Activated T-helper 1 cell treated with anti-CD3 and anti-CD28 coated beads, Interleukin-12 subunit alpha, Interleukin-12 subunit beta, Interleukin-2, Interleukin-4 antibody, amounts not matched to agents 30 ng/mL and 10 ng/mL and 1 ng/mL, durations not matched to agents 14 hours and 24 hours and 36 hours (primary cell): Measurements from ENCODE around the gene GFOD1. TPM values are rescaled to one million over a fixed set of nuclear protein-coding genes. Genes with fewer than 3 reads are reported as not detected.

Experiments used
- DNase-seq: peaks from one replicate; pipeline ENCODE4 v3.0.0; 2021; ENCODE audit warnings: low spot score
- H3K27ac Mint-ChIP-seq: one replicate; pipeline ENCODE4 v1.8.0; 2021; ENCODE audit warnings: mild to moderate bottlenecking, mixed read lengths
- H3K27me3 Mint-ChIP-seq: one replicate; pipeline ENCODE4 v1.8.0; 2022; ENCODE audit warnings: mild to moderate bottlenecking, moderate library complexity, mixed read lengths; ENCODE audit not compliant: insufficient read depth
- H3K36me3 Mint-ChIP-seq: one replicate; pipeline ENCODE4 v1.8.0; 2021; ENCODE audit warnings: low read depth, mixed read lengths
- H3K4me1 Mint-ChIP-seq: one replicate; pipeline ENCODE4 v1.8.0; 2021; ENCODE audit warnings: low read depth, mixed read lengths
- H3K4me3 Mint-ChIP-seq: one replicate; pipeline ENCODE4 v1.8.0; 2021; ENCODE audit warnings: mild to moderate bottlenecking, moderate library complexity, mixed read lengths
- H3K9me3 Mint-ChIP-seq: one replicate; pipeline ENCODE4 v1.8.0; 2021; ENCODE audit warnings: mixed read lengths
- intact Hi-C: fragments of 100-400 bp; cut with micrococcal nuclease; formaldehyde crosslinking; loops from one replicate; pipeline ENCODE4 v1.15.1; 2024
- total RNA-seq: library from RNA; stranded (reverse); gene quantifications from 2 replicates; pipeline ENCODE4 v1.2.3, GENCODE V29; 2022

The GFOD1 gene
- total RNA-seq, 1 donor from 2014 or later = 13.6 TPM

DNA sequence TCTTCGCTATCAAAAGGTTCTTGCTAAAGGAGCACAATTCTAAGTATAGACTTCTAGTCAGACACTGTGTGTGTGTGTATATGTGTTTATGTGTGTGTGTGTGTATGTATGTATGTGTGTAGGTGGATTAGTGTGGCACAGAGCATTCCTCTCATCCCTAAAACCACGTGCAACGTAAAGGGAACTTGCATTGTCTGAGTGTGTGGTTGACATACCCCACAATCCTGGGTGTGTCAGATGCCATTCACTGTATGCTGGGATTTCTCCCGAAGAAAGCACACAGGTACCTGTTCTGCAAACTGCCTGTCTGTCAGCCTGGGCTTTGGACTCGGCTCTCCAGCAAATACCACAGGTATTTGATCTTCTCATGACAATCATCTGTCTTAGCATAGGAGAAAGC is 116.8 kb downstream of the GFOD1 start:
- intact Hi-C loops = no loop called here
- no peaks in the 10 kb centered on the region for H3K9me3 Mint-ChIP-seq
- H3K4me3 Mint-ChIP-seq = no peak overlapping the region
- H3K36me3 Mint-ChIP-seq = peaks cover 2% of the 10 kb centered on the region
- no peak overlapping the region for H3K27ac Mint-ChIP-seq
- H3K27me3 Mint-ChIP-seq = no peaks in the 10 kb centered on the region
- DNase-seq = no peak
- peaks cover 22% of the 10 kb centered on the region for H3K4me1 Mint-ChIP-seq

DNA sequence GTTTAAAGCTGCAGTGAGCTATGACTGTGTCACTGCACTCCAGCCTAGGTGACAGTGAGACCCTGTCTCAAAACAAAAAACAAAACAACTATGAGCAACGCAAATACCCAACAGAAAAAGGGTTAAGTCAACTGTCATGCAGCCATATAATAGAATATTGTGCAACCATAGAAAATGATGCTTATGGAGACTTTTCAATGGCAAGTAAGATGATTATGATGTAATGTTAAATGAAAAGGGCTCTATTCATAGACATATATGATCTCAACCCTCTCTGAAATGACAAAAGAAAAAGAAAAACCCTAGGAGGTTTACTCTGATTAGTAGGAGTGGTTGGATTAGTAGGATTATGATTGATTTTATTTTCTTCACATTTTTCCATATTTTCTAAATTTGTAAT is 117.8 kb downstream of the GFOD1 start:
- intact Hi-C loops = no loop called here
- H3K36me3 Mint-ChIP-seq = peaks cover 2% of the 10 kb centered on the region
- no peak overlapping the region for H3K4me3 Mint-ChIP-seq
- H3K27me3 Mint-ChIP-seq = no peaks in the 10 kb centered on the region
- H3K9me3 Mint-ChIP-seq = no peaks in the 10 kb centered on the region
- no peak for DNase-seq
- H3K4me1 Mint-ChIP-seq = peaks cover 14% of the 10 kb centered on the region
- no peak overlapping the region for H3K27ac Mint-ChIP-seq

DNA sequence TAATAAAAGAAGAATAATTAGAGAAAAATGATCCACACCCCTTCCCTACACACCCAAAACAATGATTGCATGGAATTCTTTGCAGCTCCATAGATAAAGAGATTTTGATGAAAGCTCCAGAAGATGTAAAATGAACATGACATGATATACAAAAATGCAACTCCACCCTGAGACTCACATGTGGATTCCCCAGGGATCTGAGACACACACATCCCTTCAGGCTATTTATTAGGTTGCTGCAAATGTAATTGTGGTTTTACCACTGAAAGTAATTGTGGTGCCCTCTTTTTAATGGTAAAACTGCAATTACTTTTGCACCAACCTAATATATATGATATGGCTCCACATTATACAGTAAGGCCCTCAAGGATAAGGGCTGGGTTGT is 118.7 kb downstream of the GFOD1 start:
- no peak overlapping the region for H3K27ac Mint-ChIP-seq
- intact Hi-C loops = no loop called here

DNA sequence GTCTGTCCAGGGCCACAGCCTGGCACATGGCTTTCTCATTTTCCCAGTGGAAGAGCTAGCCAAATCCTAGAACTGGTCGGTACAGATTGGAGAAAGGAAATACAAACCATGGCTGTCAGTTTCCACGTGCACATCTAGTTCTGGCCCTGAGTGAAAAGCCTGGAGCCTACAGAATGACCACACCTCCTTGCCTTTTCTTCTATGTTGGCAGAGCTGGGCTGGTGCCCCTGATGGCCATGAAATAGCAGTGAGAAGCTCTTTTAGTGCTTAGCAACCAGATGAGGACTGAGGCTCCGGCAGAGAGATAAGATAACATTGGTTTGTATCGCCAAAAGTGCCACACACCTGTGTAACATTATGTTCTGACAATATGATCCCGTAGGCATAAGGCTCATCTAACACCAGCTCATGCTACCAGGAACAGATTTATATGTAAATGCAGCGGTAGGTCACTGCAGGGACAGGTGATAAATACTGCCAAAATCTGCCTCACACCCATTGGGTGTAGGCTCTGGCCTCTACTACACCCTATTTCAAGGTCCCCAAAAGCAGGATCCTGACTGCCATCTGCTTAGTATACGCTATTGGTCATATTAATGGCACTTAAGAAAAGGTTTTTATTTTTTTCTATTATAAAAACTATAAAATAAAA is 119.2 kb downstream of the GFOD1 start:
- Mint-ChIP-seq H3K27ac (no peak overlapping the region), H3K9me3 (no peaks in the 10 kb centered on the region), H3K4me1 (peaks cover 6% of the 10 kb centered on the region), H3K4me3 (no peak overlapping the region), H3K27me3 (no peaks in the 10 kb centered on the region), H3K36me3 (peaks cover 2% of the 10 kb centered on the region)
- intact Hi-C loops = no loop called here
- no peak for DNase-seq

More for the DNA sequence above, 118.7 kb downstream of the GFOD1 start:
- peaks cover 2% of the 10 kb centered on the region for H3K36me3 Mint-ChIP-seq
- no peaks in the 10 kb centered on the region for H3K9me3 Mint-ChIP-seq
- H3K4me1 Mint-ChIP-seq = peaks cover 11% of the 10 kb centered on the region
- no peaks in the 10 kb centered on the region for H3K27me3 Mint-ChIP-seq
- no peak overlapping the region for H3K4me3 Mint-ChIP-seq
- DNase-seq = no peak

DNA sequence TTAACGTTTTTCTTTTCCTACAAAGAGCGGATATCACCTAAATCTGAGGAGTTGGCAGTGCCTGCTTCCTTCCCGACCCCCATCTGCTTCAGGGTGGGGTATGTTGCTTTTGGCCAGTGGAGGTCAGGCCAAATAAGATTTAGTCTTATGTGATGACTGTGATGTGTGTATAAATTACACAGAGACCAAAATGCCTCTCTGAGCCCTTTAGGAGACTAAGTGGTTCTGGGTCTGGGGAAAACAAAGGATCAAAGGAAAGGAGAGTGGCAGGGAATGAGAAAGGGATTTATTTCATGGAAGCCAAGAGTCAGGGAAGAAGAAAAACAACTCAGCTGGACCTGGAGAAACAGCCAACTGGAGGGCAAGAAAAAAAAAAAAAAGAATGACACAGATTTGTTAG is 120.0 kb downstream of the GFOD1 start:
- no peaks in the 10 kb centered on the region for H3K36me3 Mint-ChIP-seq
- no peaks in the 10 kb centered on the region for H3K9me3 Mint-ChIP-seq
- H3K4me3 Mint-ChIP-seq = no peak overlapping the region

DNA sequence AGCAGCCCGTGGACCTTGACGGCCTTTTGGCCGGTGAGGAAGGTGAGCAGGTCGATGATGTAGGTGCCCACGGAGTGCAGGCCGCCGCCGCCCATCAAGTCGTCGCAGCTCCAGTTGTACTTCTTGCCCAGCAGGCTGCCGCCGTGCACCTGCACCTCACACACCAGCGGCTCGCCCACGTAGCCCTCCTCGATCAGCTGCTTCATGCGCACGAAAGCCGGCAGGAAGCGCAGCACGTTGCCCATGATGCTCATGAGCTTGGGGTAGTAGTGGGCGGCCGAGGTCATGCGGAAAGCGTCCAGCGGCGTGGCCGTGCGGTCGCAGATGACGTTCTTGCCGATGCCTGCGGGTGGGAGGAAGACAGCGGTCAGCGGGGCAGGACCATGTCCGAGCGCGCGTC is 122.1 kb downstream of the GFOD1 start:
- no peaks in the 10 kb centered on the region for H3K9me3 Mint-ChIP-seq
- H3K36me3 Mint-ChIP-seq = peaks cover 7% of the 10 kb centered on the region
- no peaks in the 10 kb centered on the region for H3K27me3 Mint-ChIP-seq
- H3K4me1 Mint-ChIP-seq = peaks cover 8% of the 10 kb centered on the region
- DNase-seq = no peak
- intact Hi-C loops = no loop called here
- no peak overlapping the region for H3K4me3 Mint-ChIP-seq
- no peak overlapping the region for H3K27ac Mint-ChIP-seq

More for the DNA sequence above, 120.0 kb downstream of the GFOD1 start:
- no peak for DNase-seq
- Mint-ChIP-seq H3K4me1 (no peaks in the 10 kb centered on the region), H3K27ac (no peak overlapping the region), H3K27me3 (no peaks in the 10 kb centered on the region)
- intact Hi-C loops = no loop called here

DNA sequence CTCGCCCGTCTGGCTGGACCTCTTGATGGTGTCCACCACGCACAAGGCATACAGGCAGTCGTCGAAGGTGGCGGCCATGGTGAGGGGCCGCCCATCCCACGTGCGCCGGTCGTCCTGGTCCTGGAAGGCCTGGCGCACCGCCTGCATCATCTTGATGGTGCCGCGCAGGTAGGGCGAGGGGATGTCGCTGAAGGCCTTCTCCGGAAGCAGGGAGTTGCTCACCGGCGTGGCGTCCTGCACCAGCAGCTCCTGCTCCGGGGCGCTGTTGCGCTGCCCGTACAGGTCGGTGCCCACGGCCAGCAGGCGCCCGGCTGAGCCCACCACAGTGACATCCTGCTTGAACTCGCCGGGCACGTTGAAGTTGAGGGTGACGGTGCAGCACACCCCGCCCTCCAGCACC is 122.6 kb downstream of the GFOD1 start:
- Mint-ChIP-seq H3K36me3 (peaks cover 7% of the 10 kb centered on the region), H3K27ac (no peak overlapping the region), H3K4me3 (no peak overlapping the region), H3K27me3 (no peaks in the 10 kb centered on the region), H3K4me1 (peaks cover 13% of the 10 kb centered on the region), H3K9me3 (no peaks in the 10 kb centered on the region)
- intact Hi-C loops = no loop called here
- DNase-seq = no peak

DNA sequence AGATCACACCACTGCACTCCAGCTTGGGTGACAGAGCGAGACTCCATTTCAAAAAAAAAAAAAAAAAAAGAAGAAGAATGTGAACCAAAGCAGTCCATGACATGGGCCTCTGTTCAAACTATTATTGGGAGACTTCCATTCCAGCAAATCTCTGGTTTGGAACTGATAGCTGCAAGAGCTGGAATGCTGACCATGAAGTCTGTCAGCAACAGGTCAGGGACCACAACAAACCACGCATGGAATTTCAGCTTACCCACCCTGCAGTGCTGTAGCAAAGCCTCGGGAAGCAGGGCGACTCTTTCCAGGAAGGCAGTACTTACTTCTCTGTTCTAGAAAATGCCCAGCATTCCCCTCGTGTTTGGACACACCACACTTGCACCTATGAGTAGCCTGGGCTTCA is 125.0 kb downstream of the GFOD1 start:
- Mint-ChIP-seq H3K9me3 (no peaks in the 10 kb centered on the region), H3K4me1 (peaks cover 31% of the 10 kb centered on the region)
- intact Hi-C loops = no loop called here

DNA sequence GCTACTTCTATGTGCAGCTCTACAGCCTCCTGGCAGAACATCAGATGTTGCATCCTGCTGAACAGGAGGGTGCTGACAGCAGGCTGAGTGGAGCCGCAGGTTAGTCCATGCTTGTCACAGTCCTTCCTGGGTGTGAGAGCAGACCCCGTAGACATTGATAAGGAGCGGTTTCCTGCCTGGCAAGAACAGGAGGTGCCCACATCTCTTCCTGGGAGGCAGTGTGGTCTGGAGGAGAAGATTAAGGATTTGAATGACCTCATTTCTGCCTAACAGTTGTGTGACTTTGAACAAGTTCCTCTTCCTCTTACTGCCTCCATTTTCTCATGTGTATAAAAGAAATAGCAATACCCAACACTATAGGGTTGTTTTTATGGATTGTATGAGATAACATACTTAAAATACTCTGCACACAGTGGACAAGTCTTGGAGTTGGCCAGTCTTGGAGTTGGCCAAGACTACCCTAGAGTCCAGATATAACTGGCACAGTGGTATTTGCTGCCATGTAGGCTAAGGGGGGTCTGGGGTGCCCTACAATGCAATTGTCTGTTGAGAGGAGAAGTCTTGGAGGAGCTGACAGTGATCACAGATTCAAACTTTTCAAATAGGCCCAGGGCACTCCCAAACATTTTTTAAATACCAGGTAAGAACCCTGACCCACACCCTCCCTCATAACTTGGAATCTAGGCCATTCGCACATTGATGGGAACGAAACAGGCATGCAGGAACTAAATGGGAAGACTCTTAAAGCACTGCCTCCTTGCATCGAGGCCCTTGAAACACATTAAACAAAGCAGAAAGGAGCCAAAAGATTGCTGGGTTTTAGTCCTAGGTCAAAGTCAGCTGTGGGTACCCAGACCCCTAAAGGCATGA is 126.5 kb downstream of the GFOD1 start:
- Mint-ChIP-seq H3K36me3 (peaks cover 7% of the 10 kb centered on the region), H3K9me3 (no peaks in the 10 kb centered on the region), H3K27me3 (no peaks in the 10 kb centered on the region), H3K4me3 (no peak overlapping the region), H3K27ac (no peak overlapping the region), H3K4me1 (peaks cover 46% of the 10 kb centered on the region)
- intact Hi-C loops = no loop called here
- DNase-seq = no peak

More for the DNA sequence above, 125.0 kb downstream of the GFOD1 start:
- Mint-ChIP-seq H3K27me3 (no peaks in the 10 kb centered on the region), H3K36me3 (peaks cover 7% of the 10 kb centered on the region), H3K4me3 (no peak overlapping the region), H3K27ac (no peak overlapping the region)
- no peak for DNase-seq

DNA sequence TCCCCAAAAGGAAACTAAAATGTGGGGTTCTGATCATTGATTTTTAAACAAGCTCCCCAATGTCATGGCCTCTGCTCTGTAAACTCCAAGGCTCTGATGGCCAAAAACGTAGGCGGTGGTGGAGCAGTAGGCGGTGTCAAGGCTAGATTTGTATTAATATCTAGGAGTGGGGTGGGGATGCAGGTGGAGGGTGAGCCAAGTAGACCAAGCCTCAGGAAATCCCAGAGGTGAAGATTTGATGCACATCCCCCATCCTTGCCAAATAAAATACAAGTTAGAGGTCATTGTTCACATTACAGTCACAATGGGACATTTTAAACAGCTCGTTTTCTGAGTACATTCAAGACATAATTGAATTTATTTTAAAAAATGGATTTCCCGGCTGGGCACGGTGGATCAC is 128.1 kb downstream of the GFOD1 start:
- no peaks in the 10 kb centered on the region for H3K9me3 Mint-ChIP-seq
- peaks cover 7% of the 10 kb centered on the region for H3K36me3 Mint-ChIP-seq
- H3K4me1 Mint-ChIP-seq = peaks cover 62% of the 10 kb centered on the region

DNA sequence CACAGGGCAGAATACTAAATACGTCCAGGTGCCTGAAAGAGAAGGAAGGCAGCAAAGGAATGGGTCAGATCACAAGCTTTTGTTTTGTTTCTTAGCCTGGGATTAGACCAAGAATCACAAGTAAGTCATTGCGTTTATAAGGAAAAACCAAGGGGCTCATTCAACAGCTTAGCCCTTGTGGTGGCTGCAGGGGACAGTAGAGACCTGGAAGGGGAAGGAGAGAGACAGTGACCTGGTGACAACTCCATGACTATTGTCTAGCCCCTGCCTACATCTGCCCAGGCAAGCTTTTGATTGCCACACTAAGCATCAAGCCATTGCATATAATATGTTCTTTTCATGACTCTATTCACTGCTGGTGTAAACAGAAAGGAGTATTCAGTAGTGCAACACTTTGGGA is 128.9 kb downstream of the GFOD1 start:
- Mint-ChIP-seq H3K27me3 (no peaks in the 10 kb centered on the region), H3K36me3 (peaks cover 7% of the 10 kb centered on the region), H3K4me1 (peaks cover 70% of the 10 kb centered on the region), H3K4me3 (no peak overlapping the region), H3K9me3 (no peaks in the 10 kb centered on the region), H3K27ac (peak overlapping the region; percentile 18)
- no peak for DNase-seq
- intact Hi-C loops = loop anchor here (5.0 kb wide), 1 partner anchor 309 kb away; no protein-coding TSS in a partner anchor

More for the DNA sequence above, 128.1 kb downstream of the GFOD1 start:
- no peak overlapping the region for H3K27ac Mint-ChIP-seq
- H3K4me3 Mint-ChIP-seq = no peak overlapping the region
- no peak for DNase-seq
- intact Hi-C loops = loop anchor here (5.0 kb wide), 1 partner anchor 308 kb away; no protein-coding TSS in a partner anchor
- no peaks in the 10 kb centered on the region for H3K27me3 Mint-ChIP-seq

DNA sequence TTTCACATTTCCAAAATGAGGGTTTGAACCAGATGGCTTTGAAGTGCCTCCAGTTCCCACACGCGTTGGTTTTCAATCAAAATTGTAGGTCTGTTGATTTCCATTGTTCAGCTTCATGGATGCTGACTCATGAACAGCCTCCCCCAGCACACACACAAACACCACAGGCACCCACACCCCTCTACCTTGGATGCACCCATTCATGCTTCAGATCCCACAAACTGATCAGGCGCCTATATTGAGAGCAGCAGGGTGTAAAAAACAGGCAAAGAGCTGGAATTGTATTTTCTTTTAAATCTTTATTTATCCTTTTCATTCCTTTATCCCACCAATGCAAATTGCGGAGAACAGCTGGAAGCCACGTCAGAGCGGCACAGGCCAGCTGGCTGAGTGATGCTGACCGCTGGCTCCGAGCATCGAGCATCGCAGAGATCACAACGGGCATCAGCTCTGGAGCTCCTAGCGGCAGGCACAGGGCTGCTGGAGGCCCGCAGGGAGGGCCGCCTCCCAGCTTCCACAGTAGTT is 129.8 kb downstream of the GFOD1 start:
- H3K4me1 Mint-ChIP-seq = peaks cover 76% of the 10 kb centered on the region
- intact Hi-C loops = loop anchor here (2.0 to 5.0 kb wide), 2 partner anchors 29 to 310 kb away; partner anchors contain the start of gene TBC1D7
- H3K36me3 Mint-ChIP-seq = peaks cover 7% of the 10 kb centered on the region
- no peaks in the 10 kb centered on the region for H3K27me3 Mint-ChIP-seq
- H3K9me3 Mint-ChIP-seq = no peaks in the 10 kb centered on the region
- DNase-seq = no peak
- peak overlapping the region; percentile 27 for H3K27ac Mint-ChIP-seq
- no peak overlapping the region for H3K4me3 Mint-ChIP-seq
